SU-DHL-6 (cell line): ENCODE measurements around the gene SLC35E2B.

Experiments
- H2AFZ ChIP-seq: fragments of 200-600 bp; sonication (generic); 2 replicates; pipeline ENCODE4 v1.6.1; 2014; ENCODE audit warnings: low read depth, mild to moderate bottlenecking, moderate library complexity, mixed read lengths, antibody characterized with exemption, low read length; ENCODE audit not compliant: severe bottlenecking
- H3F3A ChIP-seq: fragments of 200-600 bp; shearing (Covaris generic); 2 replicates; pipeline ENCODE4 v1.6.0; 2016; ENCODE audit warnings: antibody characterized with exemption, mild to moderate bottlenecking; ENCODE audit not compliant: insufficient read depth
- H3K27ac ChIP-seq: fragments of 200-600 bp; sonication (generic); 2 replicates; pipeline ENCODE4 v1.5.1; 2016; ENCODE audit warnings: low read depth, mild to moderate bottlenecking, low read length, moderate library complexity, mixed read lengths
- H3K27me3 ChIP-seq: fragments of 200-600 bp; sonication (generic), shearing (Covaris generic); 2 replicates; pipeline ENCODE4 v1.6.0; 2014; ENCODE audit warnings: mild to moderate bottlenecking, low read length
- H3K36me3 ChIP-seq: fragments of 200-600 bp; sonication (generic); 2 replicates; pipeline ENCODE4 v1.6.1; 2014; ENCODE audit warnings: mild to moderate bottlenecking, low read length, mixed read lengths
- H3K4me2 ChIP-seq: fragments of 300-600, 200-600 bp; shearing (Covaris generic), sonication (generic); 2 replicates; pipeline ENCODE4 v1.6.0; 2014; ENCODE audit warnings: low read length, low read depth, mild to moderate bottlenecking; ENCODE audit not compliant: poor library complexity, severe bottlenecking
- H3K4me3 ChIP-seq: fragments of 200-600 bp; sonication (generic); 2 replicates; pipeline ENCODE4 v1.5.1; 2014; ENCODE audit warnings: antibody characterized with exemption, low read length, mild to moderate bottlenecking, mixed read lengths; ENCODE audit not compliant: insufficient read depth, poor library complexity, severe bottlenecking
- H3K79me2 ChIP-seq: fragments of 200-600 bp; sonication (generic); 2 replicates; pipeline ENCODE4 v1.6.1; 2014; ENCODE audit warnings: mild to moderate bottlenecking, low read length, moderate library complexity; ENCODE audit not compliant: insufficient read depth
- H3K9ac ChIP-seq: fragments of 200-600 bp; sonication (generic); 2 replicates; pipeline ENCODE4 v1.7.0; 2014; ENCODE audit warnings: mild to moderate bottlenecking, low read length
- H3K9me2 ChIP-seq: fragments of 200-600 bp; sonication (generic); replicated peaks from 2 replicates; pipeline ENCODE4 v1.6.1; 2014; ENCODE audit warnings: low read length; ENCODE audit not compliant: insufficient read depth
- H3K9me3 ChIP-seq: fragments of 200-600 bp; sonication (generic); 2 replicates; pipeline ENCODE4 v1.6.1; 2014; ENCODE audit warnings: low read length, mixed read lengths; ENCODE audit not compliant: insufficient read depth
- H4K20me1 ChIP-seq: fragments of 200-600 bp; sonication (generic); 2 replicates; pipeline ENCODE4 v1.6.1; 2014; ENCODE audit warnings: low read depth, mild to moderate bottlenecking, antibody characterized with exemption, low read length, moderate library complexity, mixed read lengths
- CTCF ChIP-seq: fragments of 200-600 bp; sonication (generic); IDR thresholded peaks from one replicate; pipeline ENCODE4 v1.5.1; 2017; ENCODE audit warnings: antibody characterized with exemption, mild to moderate bottlenecking, low read length, moderate library complexity; ENCODE audit not compliant: insufficient read depth, poor library complexity, severe bottlenecking
- EZH2phosphoT487 ChIP-seq: fragments of 200-600 bp; sonication (generic), shearing (Covaris generic); conservative IDR thresholded peaks from 2 replicates; pipeline ENCODE4 v1.6.1; 2018; ENCODE audit warnings: mild to moderate bottlenecking, antibody characterized with exemption, low read length, moderate library complexity, mixed read lengths

The SLC35E2B gene

GRCh38 chr1:1628754-1629429, 63.7 kb downstream of the SLC35E2B start:
- TF ChIP-seq CTCF (no peak), EZH2phosphoT487 (no peak)
- H3K4me2 ChIP-seq = peak overlapping the region; percentile 65
- H3K9me2 ChIP-seq = no peaks in the 10 kb centered on the region
- no peaks in the 10 kb centered on the region for H3K9me3 ChIP-seq
- no peaks in the 10 kb centered on the region for H4K20me1 ChIP-seq
- no peaks in the 10 kb centered on the region for H3K79me2 ChIP-seq
- H3K27ac ChIP-seq = peak overlapping the region; percentile 62
- no peaks in the 10 kb centered on the region for H3K36me3 ChIP-seq
- no peaks in the 10 kb centered on the region for H3F3A ChIP-seq
- no peaks in the 10 kb centered on the region for H3K27me3 ChIP-seq
- peak overlapping the region; percentile 48 for H3K4me3 ChIP-seq
- H2AFZ ChIP-seq = peak overlapping the region; percentile 66
- peak overlapping the region; percentile 61 for H3K9ac ChIP-seq

- no peak overlapping the region for H2AFZ ChIP-seq
- H3K4me3 ChIP-seq = no peak overlapping the region
Measured at GRCh38 chr1:1627829-1628753, 64.5 kb downstream of the SLC35E2B start.

DNA sequence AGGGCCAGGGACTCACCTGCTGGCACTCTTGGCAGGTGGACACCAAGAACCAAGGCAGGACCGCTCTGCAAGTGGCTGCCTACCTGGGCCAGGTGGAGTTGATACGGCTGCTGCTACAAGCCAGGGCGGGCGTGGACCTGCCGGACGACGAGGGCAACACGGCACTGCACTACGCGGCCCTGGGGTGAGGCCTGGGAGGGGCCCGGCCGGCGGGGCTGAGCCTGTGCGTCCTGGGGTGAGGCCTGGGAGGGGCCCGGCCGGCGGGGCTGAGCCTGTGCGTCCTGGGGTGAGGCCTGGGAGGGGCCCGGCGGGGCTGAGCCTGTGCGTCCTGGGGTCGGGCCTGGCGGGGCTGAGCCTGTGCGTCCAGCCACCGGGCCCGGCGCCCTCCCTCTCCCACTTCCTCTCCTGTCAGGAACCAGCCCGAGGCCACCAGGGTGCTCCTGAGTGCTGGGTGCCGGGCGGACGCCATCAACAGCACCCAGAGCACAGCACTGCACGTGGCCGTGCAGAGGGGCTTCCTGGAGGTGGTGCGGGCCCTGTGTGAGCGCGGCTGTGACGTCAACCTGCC, 65.2 kb downstream of the SLC35E2B start:
- Histone ChIP-seq H2AFZ (no peak overlapping the region), H3K27me3 (no peaks in the 10 kb centered on the region), H3K4me2 (no peak overlapping the region), H3K79me2 (no peaks in the 10 kb centered on the region), H4K20me1 (no peaks in the 10 kb centered on the region), H3K9me2 (no peaks in the 10 kb centered on the region), H3K4me3 (no peak overlapping the region), H3K9me3 (no peaks in the 10 kb centered on the region), H3K9ac (no peak overlapping the region), H3K36me3 (no peaks in the 10 kb centered on the region), H3K27ac (no peak overlapping the region), H3F3A (no peaks in the 10 kb centered on the region)
- TF ChIP-seq CTCF = no peak
- TF ChIP-seq EZH2phosphoT487 = no peak

More at GRCh38 chr1:1627829-1628753, 64.5 kb downstream of the SLC35E2B start:
- TF ChIP-seq CTCF (no peak), EZH2phosphoT487 (no peak)
- Histone ChIP-seq H3K9ac (peak overlapping the region; percentile 61; the same call in 1 of the 2 replicates), H3K36me3 (no peaks in the 10 kb centered on the region), H3F3A (no peaks in the 10 kb centered on the region), H3K4me2 (peak overlapping the region; percentile 65), H3K9me3 (no peaks in the 10 kb centered on the region), H3K79me2 (no peaks in the 10 kb centered on the region), H3K9me2 (no peaks in the 10 kb centered on the region), H3K27ac (no peak overlapping the region), H4K20me1 (no peaks in the 10 kb centered on the region), H3K27me3 (no peaks in the 10 kb centered on the region)
